Suprapubic skin (tissue), 4 donors: Measurements from ENCODE around the gene SPRYD4.
"Not testable (repeated sequence)": the region's sequence is repeated elsewhere in the genome, so short reads cannot be mapped to it uniquely, and the experiment has no call there.

Experiments used
- CTCF ChIP-seq, 2 donors: fragments of 200-600 bp in 1 of 2; fragments of 450-650 bp in 1 of 2; sonication (generic) in 1 of 2; IDR thresholded peaks; one replicate each; pipeline ENCODE4 v1.5.1; 2016 to 2019; ENCODE audit warnings: antibody characterized with exemption in 2 of 2, mild to moderate bottlenecking in 1 of 2, moderate library complexity in 1 of 2
- EP300 ChIP-seq: sonication (generic); formaldehyde crosslinking; IDR thresholded peaks from one replicate; pipeline ENCODE4 v1.6.1; 2017; ENCODE audit warnings: antibody characterized with exemption
- POLR2A ChIP-seq, 2 donors: fragments of 450-650 bp; IDR thresholded peaks; one replicate each; pipeline ENCODE4 v1.6.1; 2017; ENCODE audit warnings: antibody characterized with exemption in 2 of 2, mild to moderate bottlenecking in 2 of 2, moderate library complexity in 2 of 2
- POLR2AphosphoS5 ChIP-seq, 3 donors: sonication (generic); formaldehyde crosslinking; IDR thresholded peaks; one replicate each; pipeline ENCODE4 v1.6.1; 2017; ENCODE audit warnings: antibody characterized with exemption in 3 of 3

- not testable (repeated sequence) for TF ChIP-seq CTCF (IDR thresholded peaks at IDR 0.05); POLR2A (IDR thresholded peaks at IDR 0.05); EP300; POLR2AphosphoS5 (IDR thresholded peaks at IDR 0.05)
Measured at GRCh38 chr12:56514014-56514318, 45.6 kb downstream of the SPRYD4 start.
